Left lobe of liver (tissue), 2 donors: Measurements from ENCODE around the gene SEMA5A. TPM values are rescaled to one million over a fixed set of nuclear protein-coding genes. Genes with fewer than 3 reads are reported as not detected.

Experiments
- ATAC-seq: fragments of 200-7000 bp; cut with Tn5 transposase; one replicate; pipeline ENCODE4 v1.9.1; 2020; ENCODE audit warnings: mild to moderate bottlenecking, moderate library complexity
- DNase-seq: peaks from one replicate; pipeline ENCODE4 v3.0.0-alpha.2; 2020; ENCODE audit warnings: low spot score
- total RNA-seq: library from RNA; stranded (reverse); gene quantifications from one replicate; pipeline ENCODE4 v1.2.1, GENCODE V29; 2021
- donor health status: DM: no; HTN: no; CAD: no; lungs with moderate emphysema.
- donor health status: DM: no; HTN: yes; CAD: no.

Gene SEMA5A
- total RNA-seq, 1 donor from 2014 or later = 5.7 TPM

DNA sequence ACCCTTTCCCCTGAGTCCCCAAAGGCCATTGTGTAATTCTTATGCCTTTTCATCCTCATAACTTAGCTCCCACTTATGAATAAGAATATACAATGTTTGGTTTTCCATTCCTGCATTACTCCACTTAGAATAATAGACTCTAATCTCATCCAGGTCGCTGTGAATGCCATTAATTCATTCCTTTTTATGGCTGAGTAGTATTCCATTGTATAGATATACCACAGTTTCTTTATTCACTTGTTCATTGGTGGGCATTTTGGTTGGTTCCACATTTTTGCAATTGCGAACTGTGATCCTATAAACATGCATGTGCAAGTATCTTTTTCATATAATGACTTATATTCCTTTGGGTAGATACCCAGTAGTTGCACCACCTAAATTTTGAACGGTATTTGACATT, 101.5 kb downstream of the SEMA5A start:
- ATAC-seq (no peak), DNase-seq (no peak)

GRCh38 chr5:9441610-9442009, 104.3 kb downstream of the SEMA5A start:
- DNase-seq = no peak
- no peak for ATAC-seq

DNA sequence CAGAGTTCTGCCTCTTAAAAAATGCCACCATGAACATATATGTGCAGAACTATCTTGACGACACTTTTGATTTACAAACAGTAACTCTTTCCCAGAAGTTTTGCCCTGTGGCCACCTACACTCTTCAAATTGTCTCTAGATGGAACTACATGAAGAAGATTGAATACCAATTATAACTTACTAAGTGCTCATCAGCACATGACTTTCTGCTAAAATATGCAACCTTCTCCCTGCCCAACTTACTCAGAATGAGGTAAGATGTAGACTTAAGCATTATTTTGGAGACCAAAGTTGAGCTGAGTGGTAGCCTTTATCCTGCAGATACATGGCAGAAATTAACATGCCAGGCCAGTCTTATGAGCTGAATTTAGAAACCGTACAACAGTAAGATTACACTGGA, 105.4 kb downstream of the SEMA5A start:
- ATAC-seq (no peak), DNase-seq (no peak)

GRCh38 chr5:9439531-9440292, 106.2 kb downstream of the SEMA5A start:
- no peak for ATAC-seq
- no peak for DNase-seq

- no peak for DNase-seq
- no peak for ATAC-seq
Measured at GRCh38 chr5:9438596-9439354, 107.1 kb downstream of the SEMA5A start.

DNA sequence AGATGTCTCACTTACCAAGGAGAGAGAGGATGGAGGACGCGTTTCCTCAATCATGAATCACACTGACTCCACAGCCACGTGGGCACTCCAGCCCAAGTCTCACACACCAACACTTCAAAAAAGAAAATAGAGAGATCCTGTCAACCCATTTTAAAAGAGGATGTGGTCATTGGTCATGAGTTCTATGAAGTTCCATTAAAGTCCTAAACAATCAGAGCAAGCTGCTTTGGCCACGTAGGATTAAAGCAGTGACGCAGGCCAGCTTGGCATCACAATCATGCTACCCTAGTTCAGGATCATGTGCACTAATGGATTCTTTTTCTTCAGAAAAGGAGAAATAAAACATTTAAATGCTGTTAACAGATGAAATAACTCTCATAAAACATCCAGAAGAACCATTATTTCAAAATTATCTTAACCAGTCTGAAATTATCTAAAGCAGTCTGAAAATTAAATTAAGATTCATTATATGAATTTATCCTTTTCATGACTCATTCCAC, 108.1 kb downstream of the SEMA5A start:
- DNase-seq (no peak), ATAC-seq (no peak)

GRCh38 chr5:9431496-9432258, 114.2 kb downstream of the SEMA5A start:
- DNase-seq (no peak), ATAC-seq (peak; percentile 53)

GRCh38 chr5:9431151-9431495, 114.8 kb downstream of the SEMA5A start:
- no peak for ATAC-seq
- no peak for DNase-seq

GRCh38 chr5:9430306-9430705, 115.6 kb downstream of the SEMA5A start:
- DNase-seq = no peak
- no peak for ATAC-seq

GRCh38 chr5:9429691-9430215, 116.1 kb downstream of the SEMA5A start:
- ATAC-seq = no peak
- DNase-seq = no peak

GRCh38 chr5:9428272-9428671, 117.6 kb downstream of the SEMA5A start:
- DNase-seq (no peak), ATAC-seq (no peak)

DNA sequence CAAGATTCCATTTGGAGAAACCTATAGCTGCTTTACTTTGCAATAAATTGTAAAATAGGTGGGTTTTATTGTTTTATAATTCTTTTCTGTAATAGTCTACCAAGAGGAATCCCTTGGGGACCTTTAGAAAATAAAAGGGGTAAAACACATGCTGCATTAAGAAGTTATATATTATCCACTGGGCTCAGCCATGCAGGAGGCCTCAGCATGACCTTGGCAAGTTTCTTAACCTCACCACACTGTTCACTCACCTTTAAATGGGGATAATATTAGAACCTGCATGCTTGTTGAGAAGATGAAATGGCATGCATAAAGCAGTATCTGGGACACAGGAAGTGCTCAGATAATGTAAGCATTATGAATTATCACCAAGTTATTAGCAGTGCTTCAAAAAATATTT, 120.2 kb downstream of the SEMA5A start:
- DNase-seq = no peak
- no peak for ATAC-seq

DNA sequence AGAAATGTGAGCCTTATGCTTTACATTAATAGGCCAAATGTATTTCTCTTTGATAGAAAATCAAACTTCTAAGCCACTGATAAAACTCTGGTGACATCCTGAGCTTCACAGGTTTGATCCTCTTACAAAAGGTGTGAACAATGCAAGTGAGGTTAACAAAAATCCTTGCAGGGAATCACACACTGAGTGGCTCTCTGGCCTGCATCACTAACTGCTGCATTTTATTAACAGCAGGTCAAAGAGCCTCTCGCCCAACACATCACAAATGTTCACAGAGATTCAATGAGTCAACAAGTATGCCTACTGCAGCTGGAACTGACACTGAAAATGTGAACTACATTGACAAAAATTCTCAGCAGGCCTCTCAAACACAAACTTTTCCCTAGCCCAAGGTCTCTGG, 122.3 kb downstream of the SEMA5A start:
- DNase-seq (no peak), ATAC-seq (no peak)

- ATAC-seq (no peak), DNase-seq (no peak)
Measured at GRCh38 chr5:9421884-9422283, 124.0 kb downstream of the SEMA5A start.

DNA sequence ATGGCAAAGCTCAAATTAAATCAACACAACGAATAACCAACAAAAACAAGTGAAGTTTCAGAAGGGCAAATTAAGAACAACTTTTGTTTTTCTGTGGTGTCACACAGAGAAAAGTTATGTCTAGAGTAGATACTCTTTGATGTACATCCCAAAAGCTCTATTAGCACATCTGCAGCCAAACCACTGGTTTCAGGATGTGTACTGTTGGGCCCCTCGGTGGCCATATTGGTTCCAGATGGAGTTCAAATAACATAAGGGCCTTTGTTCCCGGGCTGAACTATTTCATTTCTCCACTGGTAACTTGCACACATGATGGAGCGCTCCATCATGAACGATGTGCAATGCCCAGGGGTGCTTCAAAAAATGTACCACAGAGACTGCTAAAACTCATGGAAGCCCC, 126.1 kb downstream of the SEMA5A start:
- ATAC-seq = no peak

GRCh38 chr5:9415566-9415965, 130.3 kb downstream of the SEMA5A start:
- ATAC-seq (no peak), DNase-seq (no peak)

More for the DNA sequence above, 126.1 kb downstream of the SEMA5A start:
- DNase-seq = no peak

DNA sequence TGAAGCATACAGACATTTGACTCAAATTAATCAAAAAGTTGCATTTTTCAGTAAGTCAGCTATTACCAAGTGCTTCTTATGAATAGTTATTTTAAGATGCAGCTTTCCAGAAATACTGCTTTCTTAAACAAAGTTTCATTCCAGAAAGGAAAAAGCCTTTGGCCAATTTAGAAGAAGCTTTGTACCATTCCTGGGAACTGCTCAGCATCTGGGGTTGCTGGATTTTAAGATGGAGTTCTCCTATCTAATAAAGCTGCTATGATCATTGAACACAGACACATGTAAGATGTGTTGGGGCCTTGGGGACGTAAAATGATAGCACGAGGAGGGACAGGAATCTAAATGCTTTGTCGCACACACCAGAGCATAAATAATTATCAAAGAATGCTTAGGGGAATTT, 130.8 kb downstream of the SEMA5A start:
- no peak for ATAC-seq
- DNase-seq = no peak

DNA sequence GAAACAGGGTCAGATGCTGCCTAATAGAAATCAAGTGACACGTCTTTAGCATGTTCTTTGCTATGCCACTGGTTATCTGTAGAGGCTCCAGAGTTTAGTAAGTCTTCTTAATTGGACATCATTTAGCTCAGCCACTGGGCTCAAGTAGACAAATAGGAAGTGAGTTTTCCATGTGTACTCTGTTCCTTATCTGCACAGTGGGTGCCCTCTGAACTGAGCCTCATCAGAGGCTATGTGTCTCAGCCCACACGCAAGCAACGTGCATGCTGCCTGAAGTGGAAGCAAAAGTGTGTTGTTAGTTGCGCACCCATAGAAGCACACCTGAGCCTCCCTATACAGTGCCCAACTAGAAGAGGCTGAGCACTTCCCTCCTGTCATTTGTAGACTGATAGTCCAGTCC, 134.7 kb downstream of the SEMA5A start:
- peak; percentile 50 for DNase-seq
- ATAC-seq = peak; percentile 30

DNA sequence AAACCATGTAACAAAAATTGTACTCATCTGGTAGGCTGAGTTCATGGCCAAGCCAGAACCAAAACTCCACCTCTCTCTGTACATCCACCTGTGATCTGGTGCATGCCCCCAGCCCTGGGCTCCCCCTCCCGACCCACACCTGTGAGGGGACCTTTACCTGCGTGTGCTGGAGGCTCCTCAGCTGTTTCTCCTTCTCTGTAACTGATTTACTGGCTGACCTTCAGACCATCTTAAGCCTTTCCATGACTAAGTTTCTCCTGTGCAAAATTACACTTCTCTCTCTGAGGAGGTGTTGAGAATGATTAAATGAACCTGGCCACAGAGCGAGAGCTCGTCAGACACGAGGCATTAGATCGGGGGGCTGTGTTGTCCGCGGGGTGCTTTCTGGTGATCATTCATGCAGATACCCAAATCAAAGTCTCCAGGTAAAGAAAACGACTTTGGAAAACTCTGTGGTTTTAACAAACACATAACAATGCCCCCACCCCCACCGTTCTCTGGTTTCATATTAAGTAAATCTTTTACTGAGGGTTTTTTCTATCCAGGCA, 136.4 kb downstream of the SEMA5A start:
- DNase-seq (peak; percentile 56), ATAC-seq (peak; percentile 35)

- DNase-seq (peak; percentile 61), ATAC-seq (peak; percentile 83)
Measured at GRCh38 chr5:9408964-9409363, 136.9 kb downstream of the SEMA5A start.

GRCh38 chr5:9405196-9405754, 140.6 kb downstream of the SEMA5A start:
- ATAC-seq = no peak
- DNase-seq = no peak
